ENCODE measurements around the gene MORN5. TPM values are rescaled to one million over a fixed set of nuclear protein-coding genes. Genes with fewer than 3 reads are reported as not detected.

MORN5 gene
- total and polyA plus RNA-seq, 10 of the 15 experiments (the other 5 are each of a cell fraction or from before 2014, with no cell fraction given): not detected

DNA sequence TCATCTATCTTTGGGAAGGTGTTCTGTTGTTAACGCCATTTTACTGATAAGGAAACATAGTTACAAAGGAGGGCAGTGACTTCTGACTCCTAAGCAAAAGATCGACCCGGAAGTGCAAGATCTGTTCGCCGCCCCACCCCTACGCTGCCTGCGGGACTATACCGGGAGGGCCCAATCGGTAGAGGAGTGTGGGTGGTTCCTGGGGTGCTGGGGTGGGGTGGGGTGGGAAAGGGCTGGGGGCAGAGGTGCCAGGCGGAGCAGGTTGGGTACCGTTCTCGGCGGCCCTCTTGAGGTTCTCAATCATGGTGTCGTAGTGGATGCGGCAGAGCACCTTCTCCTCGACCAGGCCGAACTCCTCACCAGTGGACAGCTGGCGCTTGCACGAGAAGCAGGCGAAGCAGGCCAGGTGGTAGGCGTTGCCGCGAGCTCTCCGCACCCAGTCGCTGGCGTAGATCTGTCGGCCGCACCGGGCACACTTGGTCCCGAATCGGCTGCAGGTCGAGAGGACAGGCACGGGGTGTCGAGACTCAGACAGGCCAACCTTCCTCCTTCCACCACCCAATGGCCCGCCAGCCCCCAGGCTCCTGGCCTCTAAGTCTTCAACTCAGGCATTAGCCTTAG is 57.2 kb downstream of the MORN5 start:
- TF ChIP-seq MXI1 (IDR thresholded peaks at IDR 0.05; ENCODE audit: low read depth, low read length) (no peak), POLR2AphosphoS2 (IDR thresholded peaks at IDR 0.05; ENCODE audit: low read depth, low read length) (no peak), RCOR1 (conservative IDR thresholded peaks at IDR 0.05; ENCODE audit: low read depth, low read length) (no peak), SPI1 (IDR thresholded peaks at IDR 0.05; ENCODE audit: borderline replicate concordance, insufficient read depth, low read depth, low read length) (no peak), KAT2A (conservative IDR thresholded peaks at IDR 0.05; ENCODE audit: control insufficient read depth, low read depth, low read length) (no peak), TAF1 (IDR thresholded peaks at IDR 0.05; ENCODE audit: borderline replicate concordance, low read depth, low read length) (no peak)
- H3K79me2 ChIP-seq (ENCODE audit: control insufficient read depth, insufficient read depth, low read length): no peaks in the 10 kb centered on the region
- no peak overlapping the region for H2AFZ ChIP-seq (ENCODE audit: control insufficient read depth, low read depth, low read length)
- ChIA-PET RAD21 (ENCODE audit: unreplicated experiment) (no interaction called here), POLR2A (no interaction called here), CTCF (no interaction called here), SMC1A (ENCODE audit: uncharacterized antibody, unreplicated experiment) (no interaction called here)
- in situ Hi-C loops (cut with MboI) (no loop called here), intact Hi-C loops (cut with micrococcal nuclease; ENCODE audit: unreplicated experiment) (no loop called here)
- peaks cover 17 to 31% of the 10 kb centered on the region in 2 experiments for H3K27me3 ChIP-seq (replicated peaks in 1 of 2; ENCODE audit: control insufficient read depth in 2 of 2, insufficient read depth in 2 of 2, low read length in 1 of 2)
- no peaks in the 10 kb centered on the region for H3K4me1 ChIP-seq (ENCODE audit: control insufficient read depth, insufficient read depth, low read length)
- BruUV-seq (replicated peaks): no TSS peak
- no peak overlapping the region for H3K27ac ChIP-seq (ENCODE audit: control insufficient read depth, insufficient read depth)
- no peaks in the 10 kb centered on the region for H3K36me3 ChIP-seq (ENCODE audit: control insufficient read depth in 2 of 2, insufficient read depth in 2 of 2, low read length in 1 of 2)
- H3K4me2 ChIP-seq (ENCODE audit: control insufficient read depth, insufficient read depth): no peak overlapping the region
- no peak overlapping the region for H3K9ac ChIP-seq (ENCODE audit: control insufficient read depth, insufficient read depth, low read length)
- no peaks in the 10 kb centered on the region; the same call in 2 of the 3 replicates for H3K9me3 ChIP-seq (replicated peaks; ENCODE audit: control insufficient read depth, insufficient read depth, low read length)
- FAIRE-seq (no peak), ATAC-seq (no peak), DNase-seq (ENCODE audit: low read depth, low spot score) (no peak)
- H3K4me3 ChIP-seq: no peak overlapping the region
- 83% methylated on average over 30 of the region's 35 CpGs for WGBS (ENCODE audit: insufficient coverage, insufficient replicate concordance, low lambda C conversion rate, missing lambda C conversion rate)
- 0 out of 2 replicates have a peak, but pooled peaks cover 3% of the 10 kb centered on the region for H4K20me1 ChIP-seq (ENCODE audit: control insufficient read depth, insufficient read depth)

DNA sequence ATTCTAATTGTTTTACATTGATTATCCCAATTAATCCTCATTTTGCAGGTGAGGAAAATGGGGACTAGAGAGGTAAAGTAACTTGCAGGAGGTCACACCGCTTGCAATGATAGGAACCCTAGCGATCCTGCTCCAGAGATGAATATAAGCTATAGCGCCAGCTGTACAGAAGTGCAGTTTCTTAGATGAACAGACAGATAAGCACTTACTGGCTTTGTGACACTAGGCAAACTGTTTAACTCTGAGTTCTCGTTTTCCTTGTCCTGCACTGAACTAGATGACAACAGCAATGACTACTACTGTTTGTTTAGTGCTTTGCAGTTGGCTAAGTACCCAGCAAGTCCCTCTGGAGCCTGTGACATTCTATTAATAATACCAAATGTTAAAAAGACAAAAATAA is 57.9 kb downstream of the MORN5 start:
- H3K4me1 ChIP-seq (ENCODE audit: control insufficient read depth, insufficient read depth, low read length): no peaks in the 10 kb centered on the region
- RAD21 ChIA-PET (ENCODE audit: unreplicated experiment): no interaction called here
- SMC1A ChIA-PET (ENCODE audit: uncharacterized antibody, unreplicated experiment): no interaction called here
- 2% methylated on average over 4 of the region's 4 CpGs for whole genome bisulfite sequencing (ENCODE audit: insufficient coverage, insufficient replicate concordance, low lambda C conversion rate, missing lambda C conversion rate)
- ATAC-seq (no peak), FAIRE-seq (no peak), DNase-seq (ENCODE audit: low read depth, low spot score) (no peak)
- POLR2A ChIA-PET: no interaction called here
- TF ChIP-seq RFX5 (IDR thresholded peaks at IDR 0.05; ENCODE audit: low read depth, low read length) (no peak), SREBF1 (IDR thresholded peaks at IDR 0.05; ENCODE audit: low read length) (no peak), IRF4 (IDR thresholded peaks at IDR 0.05; ENCODE audit: low read depth, low read length) (no peak), TBL1XR1 (IDR thresholded peaks at IDR 0.05; ENCODE audit: low read depth, low read length) (no peak), HCFC1 (IDR thresholded peaks at IDR 0.05; ENCODE audit: low read length) (no peak), POLR2A (IDR thresholded peaks at IDR 0.05; ENCODE audit: low read depth, low read length) (no peak), SPI1 (IDR thresholded peaks at IDR 0.05; ENCODE audit: borderline replicate concordance, insufficient read depth, low read depth, low read length) (no peak), SMARCA5 (IDR thresholded peaks at IDR 0.05) (no peak)
- no peak overlapping the region for H3K4me2 ChIP-seq (ENCODE audit: control insufficient read depth, insufficient read depth)
- no peak overlapping the region for H3K9ac ChIP-seq (ENCODE audit: control insufficient read depth, insufficient read depth, low read length)
- H4K20me1 ChIP-seq (ENCODE audit: control insufficient read depth, insufficient read depth): 0 out of 2 replicates have a peak, but pooled peaks cover 3% of the 10 kb centered on the region
- no peaks in the 10 kb centered on the region for H3K36me3 ChIP-seq (ENCODE audit: control insufficient read depth in 2 of 2, insufficient read depth in 2 of 2, low read length in 1 of 2)
- intact Hi-C loops (cut with micrococcal nuclease; ENCODE audit: unreplicated experiment) (no loop called here), in situ Hi-C loops (cut with MboI) (no loop called here)
- no peak overlapping the region for H3K27ac ChIP-seq (ENCODE audit: control insufficient read depth, insufficient read depth)
- no peaks in the 10 kb centered on the region; the same call in 2 of the 3 replicates for H3K9me3 ChIP-seq (replicated peaks; ENCODE audit: control insufficient read depth, insufficient read depth, low read length)
- BruUV-seq (replicated peaks): no TSS peak
- peaks cover 18 to 31% of the 10 kb centered on the region in 2 experiments for H3K27me3 ChIP-seq (replicated peaks in 1 of 2; ENCODE audit: control insufficient read depth in 2 of 2, insufficient read depth in 2 of 2, low read length in 1 of 2)
- no peaks in the 10 kb centered on the region for H3K79me2 ChIP-seq (ENCODE audit: control insufficient read depth, insufficient read depth, low read length)
- H2AFZ ChIP-seq (ENCODE audit: control insufficient read depth, low read depth, low read length): no peak overlapping the region
- CTCF ChIA-PET: no interaction called here
- H3K4me3 ChIP-seq: no peak overlapping the region

Measured in GM12878 (cell line).